WERI-Rb-1 (cell line): ENCODE measurements around the gene KCNN4.
A peak's percentile ranks its signal among the peaks of the same experiment; 100 is the strongest.

Source experiments
- DNase-seq: peaks from one replicate; pipeline ENCODE4 v3.0.0-alpha.2; 2020
- H3K27ac ChIP-seq: fragments of 250-450 bp; sonication (Bioruptor Pico); 2 replicates; pipeline ENCODE4 v1.5.1; 2020; ENCODE audit warnings: mild to moderate bottlenecking, moderate library complexity
- H3K27me3 ChIP-seq: fragments of 250-450 bp; sonication (Bioruptor Pico); 2 replicates; pipeline ENCODE4 v1.5.1; 2021; ENCODE audit warnings: mild to moderate bottlenecking, low read depth, moderate library complexity; ENCODE audit not compliant: insufficient read depth, severe bottlenecking
- H3K36me3 ChIP-seq: fragments of 250-450 bp; sonication (Bioruptor Pico); 2 replicates; pipeline ENCODE4 v1.5.1; 2020; ENCODE audit warnings: mild to moderate bottlenecking, moderate library complexity
- H3K4me3 ChIP-seq: 2 replicates; pipeline ENCODE4 v1.5.1; 2011; ENCODE audit warnings: low read depth, mild to moderate bottlenecking, control low read depth, low read length
- H3K9me3 ChIP-seq: fragments of 250-450 bp; sonication (Bioruptor Pico); 2 replicates; pipeline ENCODE4 v1.5.1; 2021; ENCODE audit warnings: mild to moderate bottlenecking, moderate library complexity; ENCODE audit not compliant: severe bottlenecking
- TF ChIP-seq, protein P1 (sequence below): IDR thresholded peaks from 2 replicates; pipeline ENCODE4 v1.5.1; 2011; ENCODE audit warnings: low read depth, mild to moderate bottlenecking, control low read depth, inconsistent platforms, low read length

Gene KCNN4

GRCh38 chr19:43799502-43800142 is 18.8 kb upstream of the KCNN4 start:
- peaks cover 3% of the 10 kb centered on the region for H3K9me3 ChIP-seq
- H3K36me3 ChIP-seq, result no peaks in the 10 kb centered on the region
- no peak overlapping the region for H3K27ac ChIP-seq
- no peak for DNase-seq
- TF ChIP-seq, protein P1, sequence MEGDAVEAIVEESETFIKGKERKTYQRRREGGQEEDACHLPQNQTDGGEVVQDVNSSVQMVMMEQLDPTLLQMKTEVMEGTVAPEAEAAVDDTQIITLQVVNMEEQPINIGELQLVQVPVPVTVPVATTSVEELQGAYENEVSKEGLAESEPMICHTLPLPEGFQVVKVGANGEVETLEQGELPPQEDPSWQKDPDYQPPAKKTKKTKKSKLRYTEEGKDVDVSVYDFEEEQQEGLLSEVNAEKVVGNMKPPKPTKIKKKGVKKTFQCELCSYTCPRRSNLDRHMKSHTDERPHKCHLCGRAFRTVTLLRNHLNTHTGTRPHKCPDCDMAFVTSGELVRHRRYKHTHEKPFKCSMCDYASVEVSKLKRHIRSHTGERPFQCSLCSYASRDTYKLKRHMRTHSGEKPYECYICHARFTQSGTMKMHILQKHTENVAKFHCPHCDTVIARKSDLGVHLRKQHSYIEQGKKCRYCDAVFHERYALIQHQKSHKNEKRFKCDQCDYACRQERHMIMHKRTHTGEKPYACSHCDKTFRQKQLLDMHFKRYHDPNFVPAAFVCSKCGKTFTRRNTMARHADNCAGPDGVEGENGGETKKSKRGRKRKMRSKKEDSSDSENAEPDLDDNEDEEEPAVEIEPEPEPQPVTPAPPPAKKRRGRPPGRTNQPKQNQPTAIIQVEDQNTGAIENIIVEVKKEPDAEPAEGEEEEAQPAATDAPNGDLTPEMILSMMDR, result no peak
- no peak overlapping the region for H3K4me3 ChIP-seq
- no peaks in the 10 kb centered on the region for H3K27me3 ChIP-seq

GRCh38 chr19:43798546-43799409 is 18.0 kb upstream of the KCNN4 start:
- peak; percentile 51 for DNase-seq
- peak overlapping the region; percentile 45 for H3K4me3 ChIP-seq
- TF ChIP-seq, protein P1, result no peak
- no peak overlapping the region for H3K27ac ChIP-seq
- no peaks in the 10 kb centered on the region for H3K27me3 ChIP-seq
- peaks cover 3% of the 10 kb centered on the region for H3K9me3 ChIP-seq
- H3K36me3 ChIP-seq, result no peaks in the 10 kb centered on the region

- H3K27me3 ChIP-seq, result no peaks in the 10 kb centered on the region
- no peak overlapping the region for H3K27ac ChIP-seq
- peaks cover 3% of the 10 kb centered on the region for H3K9me3 ChIP-seq
- TF ChIP-seq, protein P1, result no peak
- no peaks in the 10 kb centered on the region for H3K36me3 ChIP-seq
- no peak for DNase-seq
- H3K4me3 ChIP-seq, result peak overlapping the region; percentile 45
Observed at GRCh38 chr19:43798026-43798545, 17.3 kb upstream of the KCNN4 start.

GRCh38 chr19:43797556-43797955 is 16.8 kb upstream of the KCNN4 start:
- no peak overlapping the region for H3K4me3 ChIP-seq
- no peaks in the 10 kb centered on the region for H3K27me3 ChIP-seq
- DNase-seq, result no peak
- TF ChIP-seq, protein P1, result no peak
- peaks cover 3% of the 10 kb centered on the region for H3K9me3 ChIP-seq
- no peaks in the 10 kb centered on the region for H3K36me3 ChIP-seq
- no peak overlapping the region for H3K27ac ChIP-seq

- DNase-seq, result no peak
- Histone ChIP-seq H3K36me3 (no peaks in the 10 kb centered on the region), H3K27me3 (no peaks in the 10 kb centered on the region), H3K9me3 (peaks cover 3% of the 10 kb centered on the region), H3K27ac (no peak overlapping the region), H3K4me3 (no peak overlapping the region)
- TF ChIP-seq, protein P1, result no peak
Observed at GRCh38 chr19:43797118-43797517, 16.3 kb upstream of the KCNN4 start.
